NCI-H460 (cell line): Measurements from ENCODE around the gene DYNC1LI1. TPM values are rescaled to one million over a fixed set of nuclear protein-coding genes. Genes with fewer than 3 reads are reported as not detected.
"Not testable (repeated sequence)": the region's sequence is repeated elsewhere in the genome, so short reads cannot be mapped to it uniquely, and the experiment has no call there.

Source experiments
- DNase-seq: peaks from one replicate; pipeline ENCODE4 v3.0.0-alpha.2; 2016; ENCODE audit warnings: low read depth; ENCODE audit errors: extremely low read depth
- total RNA-seq: library from RNA; depleted of rRNA; stranded (reverse); fragments of >200 nt; shearing (Covaris generic); gene quantifications from 2 replicates; pipeline ENCODE4 v1.2.3, GENCODE V29; 2014

DYNC1LI1 gene
- total RNA-seq, 1 experiment from 2014 or later = 56.0 TPM

GRCh38 chr3:32542807-32543206, 27.9 kb downstream of the DYNC1LI1 start:
- DNase-seq = no peak

DNA sequence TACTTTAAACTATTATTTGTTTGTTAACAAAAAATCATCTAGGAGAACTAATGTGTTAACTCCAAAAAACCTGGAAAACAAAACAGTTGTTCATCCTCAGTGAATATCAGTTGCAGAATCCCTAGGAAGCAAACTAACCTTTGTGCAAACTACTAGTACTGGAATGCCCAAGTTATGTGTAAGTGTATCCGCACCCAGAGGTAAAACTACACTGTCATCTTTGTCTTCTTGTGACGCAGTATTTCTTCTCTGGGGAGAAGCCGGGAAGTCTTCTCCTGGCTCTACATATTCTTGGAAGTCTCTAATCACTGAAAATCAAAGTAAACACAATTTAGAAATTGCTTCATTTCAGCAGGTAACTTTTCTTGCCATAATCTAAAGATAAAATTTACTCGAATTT, 29.8 kb downstream of the DYNC1LI1 start:
- DNase-seq = peak; percentile 55

DNA sequence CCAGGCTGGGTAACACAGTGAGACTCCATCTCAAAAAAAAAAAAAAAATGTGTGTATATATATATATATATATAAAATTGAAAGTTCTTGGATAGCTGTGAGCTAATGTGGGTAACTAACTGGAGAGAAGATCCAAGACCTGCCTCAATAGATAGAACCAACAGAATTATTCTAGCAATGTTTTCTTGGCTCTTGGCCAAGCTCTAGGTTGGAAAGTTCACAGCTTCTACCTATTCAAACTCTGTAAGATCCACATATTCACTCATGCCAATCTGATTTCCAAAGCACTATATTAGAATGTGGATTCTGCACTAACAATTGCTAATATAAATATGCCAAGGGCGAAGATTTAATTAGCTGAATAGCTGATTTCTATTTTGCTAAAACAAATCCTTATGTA, 38.2 kb downstream of the DYNC1LI1 start:
- DNase-seq = no peak

DNA sequence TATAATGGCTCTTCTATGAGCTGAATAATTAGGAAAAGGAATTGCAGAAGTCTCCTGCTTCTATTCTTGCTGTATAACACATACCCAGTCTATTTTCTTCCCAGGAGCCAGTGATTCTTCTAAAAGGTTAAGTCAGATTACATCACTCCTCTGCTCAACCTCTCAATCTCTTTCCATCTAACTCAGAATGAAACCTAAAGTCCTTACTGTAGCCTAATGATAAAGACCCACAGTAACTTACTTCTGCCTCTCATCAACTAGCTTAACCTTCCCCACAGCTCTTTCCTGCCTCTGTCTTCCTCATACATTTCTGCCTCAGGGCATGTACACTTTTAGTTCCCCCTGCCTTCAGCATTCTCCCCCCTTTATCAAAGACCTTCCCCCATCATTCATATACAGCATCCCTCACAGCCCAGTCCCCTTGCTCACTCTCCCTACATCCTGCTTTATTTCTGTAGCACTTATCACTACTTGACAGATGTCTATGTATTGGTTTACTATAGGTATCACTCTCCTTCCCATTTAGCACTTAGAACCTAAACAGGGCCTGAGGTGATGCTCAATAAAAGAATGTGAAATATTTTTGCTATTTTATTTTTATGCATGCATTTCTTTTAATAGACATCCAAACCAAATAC, 39.5 kb downstream of the DYNC1LI1 start:
- no peak for DNase-seq

DNA sequence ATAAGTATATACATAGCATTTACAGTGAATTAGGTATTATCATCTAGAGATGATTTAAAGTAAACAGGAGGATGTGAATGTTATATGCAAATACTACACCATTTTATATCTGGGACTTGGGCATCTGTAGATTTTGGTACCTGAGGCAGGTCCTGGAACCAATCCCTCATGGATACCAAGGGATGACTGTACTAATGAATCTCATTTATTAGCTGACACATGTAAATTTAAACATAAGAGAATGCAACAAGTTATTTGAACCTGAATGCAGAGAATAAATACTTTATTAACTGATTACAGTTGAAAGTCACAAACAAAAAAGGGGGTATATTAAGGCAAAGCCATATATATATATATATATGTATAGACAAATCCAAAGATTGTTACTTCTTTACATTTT, 44.9 kb downstream of the DYNC1LI1 start:
- no peak for DNase-seq

- no peak for DNase-seq
These were observed 48.0 kb downstream of the DYNC1LI1 start for GRCh38 chr3:32522682-32523081.

GRCh38 chr3:32518921-32519320, 51.7 kb downstream of the DYNC1LI1 start:
- DNase-seq = not testable (repeated sequence)

DNA sequence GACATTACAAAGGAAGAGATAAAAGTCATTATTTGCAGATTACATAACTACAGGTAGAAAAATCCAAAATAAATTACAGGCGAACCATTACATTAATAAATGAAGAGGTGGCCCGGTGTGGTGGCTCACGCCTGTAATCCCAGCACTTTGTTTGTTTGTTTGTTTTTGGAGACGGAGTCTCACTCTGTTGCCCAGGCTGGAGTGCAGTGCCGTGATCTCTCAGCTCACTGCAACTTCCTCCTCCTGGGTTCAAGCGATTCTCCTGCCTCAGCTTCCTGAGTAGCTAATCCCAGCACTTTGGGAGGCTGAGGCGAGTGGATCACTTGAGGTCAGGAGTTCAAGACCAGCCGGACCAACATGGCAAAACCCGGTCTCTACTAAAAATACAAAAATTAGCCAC, 53.9 kb downstream of the DYNC1LI1 start:
- not testable (repeated sequence) for DNase-seq

- no peak for DNase-seq
These were observed 59.7 kb downstream of the DYNC1LI1 start for GRCh38 chr3:32511005-32511404.

DNA sequence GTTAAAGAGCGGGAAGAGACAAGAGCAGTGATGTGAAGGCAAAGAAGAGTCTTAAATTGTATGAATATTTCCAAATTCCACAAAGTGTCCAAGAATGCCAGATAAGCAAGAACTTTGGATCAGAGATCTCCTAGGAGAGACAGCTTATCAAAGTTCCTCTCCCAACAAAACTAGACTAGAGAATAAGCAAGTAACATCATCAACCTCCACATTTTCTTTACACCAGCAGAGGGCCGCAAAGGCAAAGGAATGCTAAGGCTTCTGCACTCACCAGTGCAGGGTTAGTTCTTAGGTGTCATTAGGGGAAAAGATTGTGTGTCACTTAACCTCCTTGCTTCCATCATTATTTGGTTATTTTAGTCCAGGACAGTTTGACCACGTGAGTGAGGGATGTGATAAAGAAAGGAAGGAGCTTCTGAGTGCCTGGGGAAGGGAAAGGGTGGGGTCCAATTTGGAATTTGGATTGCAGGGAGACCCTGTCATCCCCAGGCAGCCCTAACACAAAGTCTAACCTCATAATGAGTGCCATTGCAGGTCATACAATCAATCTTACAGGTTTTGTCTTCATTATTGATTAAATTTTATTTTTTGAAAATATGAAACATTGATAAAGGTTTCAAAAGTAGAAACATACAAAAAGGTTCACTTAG, 60.5 kb downstream of the DYNC1LI1 start:
- peak; percentile 62 for DNase-seq

DNA sequence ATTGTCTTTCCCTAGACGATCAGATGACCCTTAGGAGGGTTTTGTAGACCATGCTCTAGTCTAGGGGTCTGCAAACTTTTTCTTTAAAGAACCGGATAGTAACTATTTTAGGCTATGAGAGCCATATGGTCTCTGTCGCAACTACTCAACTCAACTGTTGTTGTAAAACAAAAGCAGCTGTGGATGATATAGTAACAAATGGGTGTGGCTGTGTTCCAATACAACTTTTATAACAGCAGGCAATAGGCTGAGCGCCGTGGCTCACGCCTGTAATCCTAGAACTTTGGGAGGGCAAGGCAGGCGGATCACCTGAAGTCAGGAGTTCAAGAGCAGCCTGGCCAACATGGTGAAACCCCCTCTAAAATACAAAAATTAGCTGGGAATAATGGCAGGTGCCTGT, 61.9 kb downstream of the DYNC1LI1 start:
- no peak for DNase-seq

DNA sequence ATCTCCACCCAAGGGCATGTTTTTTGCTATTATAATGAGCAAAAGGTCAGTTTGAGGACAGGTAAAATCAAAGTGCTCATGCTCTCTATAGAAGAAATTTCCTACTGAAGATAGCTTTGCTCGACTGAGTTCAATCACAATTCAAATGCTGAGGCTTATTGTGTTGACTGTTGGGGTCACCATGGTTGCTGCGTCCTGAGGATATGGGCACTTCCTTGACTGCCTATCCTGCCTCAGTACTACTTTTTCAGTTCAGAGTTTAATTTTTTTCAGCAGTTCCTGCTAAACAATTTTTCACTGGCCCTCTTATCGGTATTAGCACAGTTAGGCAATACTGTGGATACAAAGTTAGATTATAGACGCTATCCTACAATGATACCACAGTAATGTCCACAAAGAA, 64.2 kb downstream of the DYNC1LI1 start:
- DNase-seq = no peak

DNA sequence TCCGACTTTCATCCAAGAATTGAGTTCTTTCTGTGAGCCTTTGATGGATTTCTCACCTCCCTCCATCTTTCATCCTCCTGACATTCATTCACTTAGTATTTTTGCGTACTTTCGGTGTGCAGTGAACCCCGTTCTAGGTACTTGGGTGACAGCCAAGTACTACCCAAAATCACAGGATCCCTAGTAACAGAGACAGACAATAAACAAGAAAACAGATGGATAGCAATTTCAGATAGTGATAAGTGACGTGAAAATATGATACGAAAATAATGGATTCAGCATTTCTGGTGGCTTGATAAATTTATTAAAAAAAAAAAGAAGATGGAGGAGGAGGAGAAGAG, 67.7 kb downstream of the DYNC1LI1 start:
- DNase-seq = no peak

GRCh38 chr3:32502118-32502945, 68.3 kb downstream of the DYNC1LI1 start, which contains the start of gene CMTM6:
CMTM6 (minus strand) TSS chr3:32502852; CDS start chr3:32502745, 107 bp downstream.
- peak; percentile 70 for DNase-seq

- DNase-seq = no peak
These were observed 68.9 kb downstream of the DYNC1LI1 start for GRCh38 chr3:32501783-32502117.

DNA sequence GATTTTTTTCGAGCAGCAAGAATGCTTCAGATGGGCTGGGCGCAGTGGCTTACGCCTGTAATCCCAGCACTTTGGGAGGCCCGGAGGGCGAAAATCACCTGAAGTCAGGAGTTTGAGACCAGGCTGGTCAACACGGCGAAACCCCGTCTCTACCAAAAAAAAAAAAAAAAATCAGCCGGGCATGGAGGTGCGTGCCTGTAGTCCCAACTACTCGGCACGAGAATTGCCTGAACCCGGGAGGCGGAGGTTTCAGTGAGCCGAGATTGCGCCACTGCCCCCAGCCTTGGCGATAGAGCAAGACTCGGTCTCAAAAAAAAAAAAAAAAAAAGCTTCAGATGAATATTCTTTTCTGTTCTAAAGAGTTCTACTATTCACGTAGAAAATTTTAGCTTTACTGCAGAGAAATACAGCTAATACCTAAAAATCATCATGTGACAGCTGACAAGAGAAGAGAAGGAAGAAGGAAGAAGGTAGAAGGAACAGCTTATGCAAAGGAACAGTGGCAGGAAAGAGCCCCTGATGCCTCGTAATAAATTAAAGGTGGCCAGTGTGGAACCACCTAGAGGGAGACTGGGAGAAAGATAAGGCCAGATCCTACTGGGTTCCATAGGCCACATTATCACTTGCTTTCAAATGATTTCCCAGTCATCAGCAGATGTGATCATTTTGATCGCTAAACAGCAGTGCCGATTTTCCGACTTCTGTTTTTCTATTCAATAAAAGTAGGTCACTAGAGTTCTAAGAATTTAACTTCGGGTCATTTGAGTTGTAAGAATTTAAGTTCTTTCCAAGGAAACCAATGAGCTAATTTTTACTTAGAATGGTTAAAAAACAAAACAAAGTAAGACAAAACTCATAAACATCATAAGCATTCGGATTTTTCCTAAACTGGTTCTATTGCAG, 69.5 kb downstream of the DYNC1LI1 start:
- no peak for DNase-seq

GRCh38 chr3:32500231-32500630, 70.4 kb downstream of the DYNC1LI1 start:
- DNase-seq = no peak

DNA sequence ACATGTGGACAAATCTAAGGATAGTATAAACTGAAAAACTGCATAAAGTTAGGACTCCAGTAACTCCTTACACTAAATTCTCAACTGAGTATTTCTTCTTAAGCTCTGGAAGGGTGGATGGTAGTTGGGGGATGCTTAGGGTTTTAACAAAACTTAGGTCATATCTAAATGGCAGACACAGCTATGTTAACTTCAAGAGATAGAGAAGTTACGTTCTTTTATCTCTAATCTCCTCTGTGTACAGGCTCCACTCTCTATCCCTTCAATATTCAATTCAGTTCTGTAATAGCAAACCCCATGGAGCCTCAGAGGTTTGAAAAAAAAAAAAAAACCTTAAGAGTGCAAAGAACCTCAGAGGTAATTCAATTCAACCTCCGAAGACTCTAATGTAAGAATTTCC, 71.1 kb downstream of the DYNC1LI1 start:
- DNase-seq = no peak

GRCh38 chr3:32498992-32499391, 71.7 kb downstream of the DYNC1LI1 start:
- no peak for DNase-seq

- no peak for DNase-seq
These were observed 72.4 kb downstream of the DYNC1LI1 start for GRCh38 chr3:32498252-32498651.

DNA sequence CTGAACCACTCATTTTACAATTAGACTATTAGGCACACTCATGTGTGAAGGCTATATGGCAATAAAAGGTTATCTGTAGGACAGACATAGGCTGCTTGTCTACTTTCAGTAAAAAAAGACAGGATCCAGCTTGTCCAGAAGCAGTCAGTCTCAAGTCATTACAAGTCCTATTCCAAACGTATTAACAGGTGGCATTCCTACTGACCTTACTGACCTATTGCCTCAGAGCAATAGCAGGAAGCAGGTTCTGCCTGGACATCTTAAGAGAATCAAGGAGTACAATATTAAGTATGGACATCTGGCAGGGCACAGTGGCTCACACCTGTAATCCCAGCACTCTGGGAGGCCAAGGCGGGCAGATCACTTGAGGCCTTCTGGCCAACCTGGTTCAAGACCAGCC, 75.0 kb downstream of the DYNC1LI1 start:
- no peak for DNase-seq
